Gastrocnemius medialis (tissue), 4 donors: ENCODE results near the gene ATP10A.

Experiments used
- CTCF ChIP-seq, 5 experiments: fragments of 450-650 bp in 3 of 5; fragments of 200-600 bp in 2 of 5; sonication (generic) in 2 of 5; IDR thresholded peaks in 4 of 5; conservative IDR thresholded peaks in 1 of 5; 1 replicate in 4 of 5; 2 replicates in 1 of 5; pipeline ENCODE4 v1.5.1; 2016 to 2019; ENCODE audit warnings: antibody characterized with exemption in 5 of 5, mild to moderate bottlenecking in 3 of 5, moderate library complexity in 3 of 5
- POLR2A ChIP-seq, 2 donors: fragments of 450-650 bp; IDR thresholded peaks; one replicate each; pipeline ENCODE4 v1.6.1; 2017; ENCODE audit warnings: antibody characterized with exemption in 2 of 2, mild to moderate bottlenecking in 2 of 2, moderate library complexity in 2 of 2

- TF ChIP-seq CTCF (IDR thresholded peaks at IDR 0.05 in 4 of 5, conservative IDR thresholded peaks at IDR 0.05 in 1 of 5) (no peak), POLR2A (IDR thresholded peaks at IDR 0.05) (no peak)
Measured at GRCh38 chr15:25774871-25775270, 88.3 kb downstream of the ATP10A start.
